ENCODE data around the gene LRRC36. TPM values are rescaled to one million over a fixed set of nuclear protein-coding genes. Genes with fewer than 3 reads are reported as not detected.

The LRRC36 gene, protein sequence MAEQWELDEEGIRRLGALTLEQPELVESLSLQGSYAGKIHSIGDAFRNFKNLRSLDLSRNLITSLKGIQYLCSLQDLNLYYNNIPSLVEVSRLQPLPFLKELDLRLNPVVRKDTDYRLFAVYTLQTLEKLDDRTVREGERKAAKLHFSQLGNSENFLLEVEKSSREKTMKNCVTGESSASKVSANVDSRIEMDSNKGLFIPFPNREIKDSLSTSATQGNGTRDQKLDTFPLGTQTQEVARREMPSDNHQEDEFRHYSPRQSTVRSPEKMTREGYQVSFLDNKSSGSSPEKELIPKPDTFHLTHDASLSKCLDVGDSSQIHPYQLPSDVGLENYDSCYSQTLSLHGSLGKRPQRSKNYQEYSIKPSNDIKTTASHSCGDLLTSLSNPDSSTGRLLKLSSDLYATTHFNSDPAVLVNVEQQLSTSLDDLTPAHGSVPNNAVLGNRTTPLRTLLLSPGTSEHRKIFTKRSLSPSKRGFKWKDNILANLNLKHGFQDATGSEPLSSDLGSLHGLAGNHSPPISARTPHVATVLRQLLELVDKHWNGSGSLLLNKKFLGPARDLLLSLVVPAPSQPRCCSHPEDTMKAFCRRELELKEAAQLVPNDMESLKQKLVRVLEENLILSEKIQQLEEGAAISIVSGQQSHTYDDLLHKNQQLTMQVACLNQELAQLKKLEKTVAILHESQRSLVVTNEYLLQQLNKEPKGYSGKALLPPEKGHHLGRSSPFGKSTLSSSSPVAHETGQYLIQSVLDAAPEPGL
- total RNA-seq, result not detected

DNA sequence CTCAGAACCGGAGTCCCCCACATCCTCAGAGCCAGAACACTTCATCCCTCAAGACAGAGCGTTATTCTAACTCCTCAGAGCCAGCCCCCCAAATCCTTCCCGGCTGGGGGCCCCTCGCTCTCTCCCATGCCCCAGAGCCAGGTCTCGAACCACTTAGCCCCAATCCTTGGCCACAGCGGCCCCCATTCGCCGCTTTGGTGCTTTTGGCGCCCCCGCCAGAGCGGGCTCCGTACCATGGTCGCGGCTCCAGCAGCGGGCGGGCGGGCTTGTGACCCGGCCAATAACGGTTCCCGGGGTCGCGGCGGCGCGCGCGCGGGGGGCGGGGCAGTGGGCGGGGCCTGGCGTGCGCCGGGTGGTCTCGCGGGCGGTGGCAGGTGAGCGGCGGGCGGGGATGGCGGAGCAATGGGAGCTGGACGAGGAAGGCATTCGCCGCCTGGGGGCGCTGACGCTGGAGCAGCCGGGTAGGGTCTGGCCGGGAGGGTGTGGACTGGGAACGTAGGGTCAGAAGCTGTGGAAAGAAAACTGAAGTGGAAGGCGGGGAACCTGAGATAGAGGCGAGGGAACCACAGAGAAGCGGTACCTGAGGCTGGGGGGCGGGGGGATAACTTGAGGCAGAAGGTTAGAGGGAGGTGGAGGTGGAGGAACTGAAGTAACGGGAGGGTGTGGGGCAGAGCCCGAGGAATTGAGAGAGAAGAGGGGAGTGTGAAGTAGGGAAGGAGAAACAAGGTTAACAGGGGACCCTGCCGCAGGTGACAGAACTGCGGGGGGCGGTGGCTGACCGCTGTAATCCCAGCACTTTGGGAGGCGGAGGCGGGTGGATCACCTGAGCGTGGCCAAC is at the start of gene LRRC36, which contains the start of gene KCTD19:
Gene LRRC36 (plus strand): TSS at position 344 of the 838 bp plus-strand sequence. CDS start 48 bp downstream, at position 392.
Gene KCTD19 (minus strand): TSS at position 270 of the 838 bp plus-strand sequence. CDS start 34 bp downstream, at position 236.
- peak; percentile 73 for DNase-seq
- Mint-ChIP-seq H3K36me3 (ENCODE audit: low read depth) (no peaks in the 10 kb centered on the region), H3K9me3 (ENCODE audit: insufficient read depth) (no peaks in the 10 kb centered on the region), H3K4me3 (peak within 1 kb of the TSS; percentile 83), H3K27ac (peak within 1 kb of the TSS; percentile 54), H3K4me1 (ENCODE audit: low read depth) (peaks cover 11% of the 10 kb centered on the region), H3K27me3 (ENCODE audit: low read depth) (peaks cover 38% of the 10 kb centered on the region)
- ChIA-PET POLR2A (no interaction called here), CTCF (interaction anchor here (0.8 to 3.6 kb wide), 16 partner anchors 8 to 128 kb away, joined by 3 to 17 read pairs (median 3); partner anchors contain the start of gene TMEM208)
- ATAC-seq, result peak; percentile 87

DNA sequence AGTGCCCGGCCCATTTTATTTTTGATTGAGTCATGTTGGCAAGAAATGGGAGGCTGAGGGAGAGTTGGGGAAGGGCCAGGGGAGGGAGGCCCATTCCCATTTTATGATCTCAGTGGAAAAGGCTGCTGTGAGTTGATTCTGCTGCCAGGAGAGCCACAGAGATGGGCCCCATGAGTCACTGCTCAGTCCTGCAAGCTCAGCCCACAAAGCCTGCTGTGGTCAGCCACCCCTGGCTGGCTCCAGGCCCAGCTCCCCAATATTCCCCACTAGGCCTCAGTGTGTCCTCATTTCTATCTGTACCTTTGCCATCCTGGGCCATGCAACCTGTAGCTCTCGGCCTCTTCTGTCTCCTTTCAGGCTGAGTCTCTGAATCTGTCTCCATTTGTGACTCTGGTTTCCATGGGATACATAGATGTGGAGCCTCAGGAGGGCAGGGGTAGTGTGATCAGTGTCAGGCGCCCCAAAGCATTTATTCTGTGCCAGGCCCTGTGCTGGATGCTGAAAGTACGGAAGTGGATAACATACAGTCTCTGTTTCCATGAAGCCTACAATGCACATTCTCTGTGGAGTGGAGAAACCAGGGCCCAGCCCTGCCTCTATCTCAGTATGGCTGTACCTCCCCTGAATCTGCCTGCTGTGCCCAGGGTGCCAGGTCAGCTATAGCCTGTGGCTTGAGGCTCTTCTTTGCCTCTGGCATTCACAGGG is 49.2 kb upstream of the LRRC36 start:
- H3K27ac Mint-ChIP-seq, result peak overlapping the region; percentile 27
- peaks cover 17% of the 10 kb centered on the region for H3K4me1 Mint-ChIP-seq (ENCODE audit: low read depth)
- DNase-seq (no peak), ATAC-seq (no peak)
- H3K9me3 Mint-ChIP-seq (ENCODE audit: insufficient read depth), result no peaks in the 10 kb centered on the region
- ChIA-PET POLR2A (interaction anchor here (0.5 to 1.1 kb wide), 2 partner anchors 11 to 26 kb away, joined by 3 to 5 read pairs; no protein-coding TSS in a partner anchor), CTCF (interaction anchor here (1.0 to 1.5 kb wide), 4 partner anchors 8 to 122 kb away, joined by 4 to 9 read pairs (median 6); no protein-coding TSS in a partner anchor)
- H3K4me3 Mint-ChIP-seq, result peak overlapping the region; percentile 62
- H3K27me3 Mint-ChIP-seq (ENCODE audit: low read depth), result no peaks in the 10 kb centered on the region
- H3K36me3 Mint-ChIP-seq (ENCODE audit: low read depth), result peaks cover 10% of the 10 kb centered on the region

DNA sequence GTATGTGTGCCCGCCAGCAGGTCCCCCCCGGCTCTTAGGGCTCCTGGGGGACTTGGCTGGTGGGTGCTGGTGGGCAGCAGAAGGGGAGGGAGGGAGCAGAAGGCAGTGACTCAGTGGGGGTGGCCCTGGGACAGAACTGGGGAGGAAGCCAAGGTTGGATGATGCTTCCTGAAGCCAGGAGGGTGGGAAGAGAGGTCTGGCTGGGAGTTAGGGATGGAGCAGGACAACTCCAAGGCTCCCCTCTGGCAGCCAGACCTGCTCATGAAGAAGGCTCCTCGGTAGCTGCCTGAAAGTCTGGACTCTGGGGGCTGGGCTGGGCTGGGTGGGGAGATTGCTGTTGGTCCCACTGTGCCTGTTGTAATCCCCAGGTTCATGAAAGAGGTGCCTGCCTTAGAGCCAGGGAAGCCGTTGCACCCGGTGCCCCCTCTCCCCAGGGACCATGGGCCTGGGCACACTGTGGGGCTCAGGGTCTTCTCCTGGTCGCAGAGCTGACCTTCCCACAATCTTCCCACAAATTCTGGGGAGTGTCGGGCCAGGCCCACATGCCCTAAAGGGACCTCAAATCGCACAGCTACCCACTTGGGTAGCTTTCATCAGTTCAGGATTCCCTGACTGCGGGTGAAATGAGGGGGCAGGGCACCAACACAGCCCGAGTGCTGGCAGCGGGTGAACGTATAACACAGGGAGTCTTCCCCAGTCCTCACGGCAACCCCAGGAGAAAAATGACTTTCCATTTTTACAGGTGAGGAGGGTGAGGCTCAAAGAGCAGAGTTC is 48.4 kb upstream of the LRRC36 start:
- DNase-seq (no peak), ATAC-seq (no peak)
- ChIA-PET CTCF (interaction anchor here (0.6 to 1.5 kb wide), 15 partner anchors 8 to 201 kb away, joined by 3 to 9 read pairs (median 4); partner anchors contain the start of genes KCTD19, LRRC36 and TMEM208), POLR2A (interaction anchor here (0.6 to 1.3 kb wide), 4 partner anchors 8 to 104 kb away, joined by 3 to 5 read pairs (median 3); no protein-coding TSS in a partner anchor)
- H3K4me3 Mint-ChIP-seq, result peak overlapping the region; percentile 81
- H3K27ac Mint-ChIP-seq, result peak overlapping the region; percentile 76
- H3K27me3 Mint-ChIP-seq (ENCODE audit: low read depth), result no peaks in the 10 kb centered on the region
- peaks cover 10% of the 10 kb centered on the region for H3K36me3 Mint-ChIP-seq (ENCODE audit: low read depth)
- H3K9me3 Mint-ChIP-seq (ENCODE audit: insufficient read depth), result no peaks in the 10 kb centered on the region
- H3K4me1 Mint-ChIP-seq (ENCODE audit: low read depth), result peaks cover 17% of the 10 kb centered on the region

DNA sequence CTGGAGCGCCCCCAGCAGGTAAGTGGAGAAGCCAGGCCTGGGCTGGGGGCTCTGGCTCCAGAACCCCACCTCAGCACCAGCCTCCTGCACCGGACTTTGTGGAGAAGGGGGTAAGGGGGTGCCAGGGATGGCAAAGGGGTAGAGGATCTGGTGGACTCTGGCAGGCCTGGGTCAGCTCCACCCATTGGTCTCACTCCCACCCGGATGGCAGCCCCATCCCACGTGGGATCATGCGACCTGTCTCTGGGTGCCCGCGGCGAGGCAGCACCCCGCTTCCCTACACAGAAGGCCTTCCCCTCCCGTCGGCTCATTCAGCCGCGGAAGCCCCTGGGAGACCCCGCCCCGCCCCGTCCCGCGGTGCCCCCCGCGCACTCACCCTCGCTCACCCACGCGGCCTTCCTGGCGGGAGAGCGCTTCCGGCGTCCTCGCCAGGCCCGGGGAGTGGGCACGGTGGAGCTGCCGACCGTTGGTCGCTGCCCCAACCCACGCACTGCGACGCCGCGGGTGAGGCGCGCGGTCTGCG is 47.8 kb upstream of the LRRC36 start:
- Mint-ChIP-seq H3K4me3 (peak overlapping the region; percentile 81), H3K36me3 (ENCODE audit: low read depth) (peaks cover 10% of the 10 kb centered on the region), H3K4me1 (ENCODE audit: low read depth) (peaks cover 17% of the 10 kb centered on the region), H3K9me3 (ENCODE audit: insufficient read depth) (no peaks in the 10 kb centered on the region), H3K27ac (peak overlapping the region; percentile 76), H3K27me3 (ENCODE audit: low read depth) (no peaks in the 10 kb centered on the region)
- ChIA-PET POLR2A (interaction anchor here (0.6 to 1.3 kb wide), 4 partner anchors 8 to 103 kb away, joined by 3 to 5 read pairs (median 3); no protein-coding TSS in a partner anchor), CTCF (interaction anchor here (0.6 to 1.5 kb wide), 16 partner anchors 9 to 200 kb away, joined by 3 to 9 read pairs (median 4); partner anchors contain the start of genes FHOD1, KCTD19, LRRC36 and TMEM208)
- peak; percentile 67 for ATAC-seq
- peak; percentile 63 for DNase-seq

DNA sequence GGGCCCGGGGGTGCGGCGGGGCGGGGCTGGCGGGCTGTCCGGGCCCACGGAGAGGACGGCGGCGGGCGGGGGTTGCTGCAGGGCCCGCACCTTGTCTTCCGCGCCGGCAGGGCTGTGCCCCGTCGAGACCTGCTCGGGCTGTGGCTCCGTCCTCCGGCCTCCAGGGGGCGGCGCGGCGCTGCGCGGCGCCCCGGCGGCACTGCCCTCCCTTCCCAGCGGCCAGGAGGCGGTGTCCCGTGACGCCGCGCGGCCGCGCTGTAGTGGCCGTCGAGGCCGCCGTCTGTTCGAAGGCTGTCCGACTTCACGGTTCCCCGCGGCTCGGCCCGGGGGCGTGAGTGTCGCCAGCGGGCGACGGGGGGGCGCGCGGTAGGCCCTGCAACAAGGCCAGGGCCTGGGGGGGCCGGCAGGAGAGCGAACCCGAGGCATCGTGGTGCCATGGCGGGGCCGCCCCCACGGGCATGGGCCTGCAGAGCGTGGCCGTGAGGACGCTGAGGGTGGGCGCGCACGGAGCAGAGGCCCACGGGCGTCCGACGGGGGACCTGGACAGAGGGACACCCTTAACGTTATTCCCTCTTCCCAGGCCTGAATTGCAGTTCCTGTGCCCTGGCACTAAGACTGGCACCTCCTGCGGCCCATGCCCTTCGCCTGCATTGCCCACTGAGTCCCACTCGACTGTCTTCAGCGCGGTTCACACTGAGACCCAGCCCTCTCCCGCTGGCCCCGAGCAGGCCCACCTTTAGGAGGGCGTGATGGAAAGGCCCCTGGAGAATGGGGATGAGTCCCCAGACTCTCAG is 47.1 kb upstream of the LRRC36 start, which contains the start of gene PLEKHG4:
Gene PLEKHG4 (plus strand): TSS at position 237 of the 794 bp plus-strand sequence. CDS start 513 bp downstream, at position 750.
- ChIA-PET CTCF (interaction anchor here (0.9 to 1.5 kb wide), 8 partner anchors 10 to 103 kb away, joined by 3 to 9 read pairs (median 3); partner anchors contain the start of genes FHOD1, KCTD19, LRRC36 and TMEM208), POLR2A (interaction anchor here (1.1 to 1.3 kb wide), 2 partner anchors 9 to 30 kb away, joined by 3 read pairs; no protein-coding TSS in a partner anchor)
- peak within 1 kb of the TSS; percentile 76 for H3K27ac Mint-ChIP-seq
- H3K36me3 Mint-ChIP-seq (ENCODE audit: low read depth), result peaks cover 10% of the 10 kb centered on the region
- H3K4me1 Mint-ChIP-seq (ENCODE audit: low read depth), result peaks cover 17% of the 10 kb centered on the region
- no peaks in the 10 kb centered on the region for H3K9me3 Mint-ChIP-seq (ENCODE audit: insufficient read depth)
- H3K4me3 Mint-ChIP-seq, result peak within 1 kb of the TSS; percentile 81
- ATAC-seq, result peak; percentile 96
- peak; percentile 87 for DNase-seq
- no peaks in the 10 kb centered on the region for H3K27me3 Mint-ChIP-seq (ENCODE audit: low read depth)

DNA sequence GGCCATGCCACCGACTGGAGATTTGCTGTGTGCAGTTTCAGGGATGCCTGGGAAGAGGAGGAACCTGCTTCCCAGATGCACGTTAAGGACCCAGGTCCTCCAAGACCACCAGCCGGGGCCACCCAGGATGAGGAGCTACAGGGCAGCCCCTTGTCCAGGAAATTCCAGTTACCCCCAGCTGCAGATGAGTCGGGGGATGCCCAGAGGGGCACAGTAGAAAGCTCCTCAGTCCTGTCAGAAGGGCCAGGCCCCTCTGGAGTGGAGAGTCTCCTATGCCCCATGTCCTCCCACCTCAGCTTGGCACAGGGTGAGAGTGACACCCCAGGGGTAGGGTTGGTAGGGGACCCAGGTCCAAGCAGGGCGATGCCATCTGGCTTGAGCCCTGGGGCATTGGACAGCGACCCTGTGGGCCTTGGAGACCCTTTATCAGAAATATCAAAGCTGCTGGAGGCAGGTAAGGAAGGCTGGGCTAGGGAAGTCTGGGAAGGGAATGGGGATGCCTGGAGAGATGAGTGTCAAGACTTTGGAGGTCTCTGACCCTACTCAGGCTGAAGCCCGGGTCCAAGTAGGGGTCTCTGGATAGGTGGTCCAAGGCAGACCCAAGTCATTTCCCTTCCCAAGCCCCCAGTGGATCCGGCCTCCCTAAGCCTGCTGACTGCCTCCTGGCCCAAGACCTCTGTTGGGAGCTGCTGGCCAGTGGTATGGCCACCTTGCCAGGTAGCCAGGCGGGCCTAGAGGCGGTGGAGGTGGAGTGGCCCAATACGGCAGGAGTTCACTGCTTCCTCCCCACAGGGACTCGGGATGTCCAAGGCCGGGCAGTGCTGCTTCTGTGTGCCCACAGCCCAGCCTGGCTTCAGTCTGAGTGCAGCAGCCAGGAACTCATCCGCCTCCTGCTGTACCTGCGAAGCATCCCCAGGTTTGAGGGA is 46.3 kb upstream of the LRRC36 start:
- Mint-ChIP-seq H3K36me3 (ENCODE audit: low read depth) (peaks cover 8% of the 10 kb centered on the region), H3K4me1 (ENCODE audit: low read depth) (peaks cover 17% of the 10 kb centered on the region), H3K27ac (peak overlapping the region; percentile 67), H3K27me3 (ENCODE audit: low read depth) (no peaks in the 10 kb centered on the region), H3K9me3 (ENCODE audit: insufficient read depth) (no peaks in the 10 kb centered on the region), H3K4me3 (peak overlapping the region; percentile 32)
- ChIA-PET CTCF (interaction anchor here (1.0 to 1.8 kb wide), 4 partner anchors 11 to 148 kb away, joined by 3 to 7 read pairs (median 4); no protein-coding TSS in a partner anchor), POLR2A (interaction anchor here (0.6 kb wide), 1 partner anchor 120 kb away, joined by 3 read pairs; no protein-coding TSS in a partner anchor)
- DNase-seq (no peak), ATAC-seq (no peak)

DNA sequence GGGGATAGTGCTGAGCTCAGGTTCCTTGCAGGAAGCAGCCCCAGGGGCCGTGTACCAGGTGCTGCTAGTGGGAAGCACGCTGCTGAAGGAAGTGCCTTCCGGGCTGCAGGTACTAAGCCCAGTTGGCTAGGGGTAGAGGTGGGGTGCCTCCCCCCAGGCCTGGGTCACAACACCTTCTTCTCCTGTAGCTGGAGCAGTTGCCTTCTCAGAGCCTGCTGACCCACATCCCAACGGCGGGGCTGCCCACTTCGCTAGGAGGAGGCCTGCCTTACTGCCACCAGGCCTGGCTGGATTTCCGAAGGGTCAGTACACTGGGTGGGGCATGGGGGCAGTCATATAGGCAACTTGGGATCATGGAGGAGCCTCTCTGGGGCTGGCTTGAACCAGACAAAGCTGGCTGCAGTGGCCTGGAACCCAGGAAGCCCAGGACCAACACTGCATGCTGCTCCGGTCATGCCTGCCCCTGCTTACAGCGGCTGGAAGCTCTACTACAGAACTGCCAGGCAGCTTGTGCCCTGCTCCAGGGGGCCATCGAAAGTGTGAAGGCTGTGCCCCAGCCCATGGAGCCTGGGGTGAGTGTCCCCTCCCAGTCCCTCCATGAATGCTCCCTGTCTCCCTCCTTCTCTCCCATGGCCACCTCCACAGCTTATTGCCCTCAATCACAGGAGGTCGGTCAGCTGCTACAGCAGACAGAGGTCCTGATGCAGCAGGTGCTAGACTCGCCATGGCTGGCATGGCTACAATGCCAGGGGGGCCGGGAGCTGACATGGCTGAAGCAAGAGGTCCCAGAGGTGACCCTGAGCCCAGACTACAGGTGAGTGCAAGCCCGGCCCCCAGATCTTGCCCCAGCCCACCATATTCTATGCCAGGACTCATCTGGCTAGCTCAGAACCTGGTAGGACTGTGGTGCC is 44.8 kb upstream of the LRRC36 start:
- Mint-ChIP-seq H3K4me1 (ENCODE audit: low read depth) (peaks cover 15% of the 10 kb centered on the region), H3K36me3 (ENCODE audit: low read depth) (peaks cover 2% of the 10 kb centered on the region), H3K27ac (no peak overlapping the region), H3K9me3 (ENCODE audit: insufficient read depth) (no peaks in the 10 kb centered on the region), H3K27me3 (ENCODE audit: low read depth) (no peaks in the 10 kb centered on the region), H3K4me3 (no peak overlapping the region)
- no peak for DNase-seq
- POLR2A ChIA-PET, result interaction anchor here (0.6 to 1.1 kb wide), 3 partner anchors 9 to 132 kb away, joined by 3 to 4 read pairs (median 3); no protein-coding TSS in a partner anchor
- CTCF ChIA-PET, result interaction anchor here (0.5 to 1.8 kb wide), 4 partner anchors 45 to 147 kb away, joined by 3 to 5 read pairs (median 4); partner anchors contain the start of genes KCTD19 and LRRC36
- no peak for ATAC-seq
